ENCODE measurements around the gene MTCL3.

The MTCL3 gene

GRCh38 chr6:127518710-127519468, at the start of gene MTCL3:
Gene MTCL3, minus strand, starts transcription at chr6:127519335.
- no peaks in the 10 kb centered on the region for H3K36me3 ChIP-seq
- intact Hi-C loops (cut with DNase I) = no loop called here
- ATAC-seq (no peak), DNase-seq (peak; percentile 66)
- no peak for TF ChIP-seq CTCF (IDR thresholded peaks at IDR 0.05)
- H3K27ac ChIP-seq = no peak within 1 kb of the TSS
- no peaks in the 10 kb centered on the region for H3K9me3 ChIP-seq
- H3K27me3 ChIP-seq = peaks cover 45% of the 10 kb centered on the region
- H3K4me1 ChIP-seq = peaks cover 5% of the 10 kb centered on the region
- H3K4me3 ChIP-seq = peak within 1 kb of the TSS; percentile 17

DNA sequence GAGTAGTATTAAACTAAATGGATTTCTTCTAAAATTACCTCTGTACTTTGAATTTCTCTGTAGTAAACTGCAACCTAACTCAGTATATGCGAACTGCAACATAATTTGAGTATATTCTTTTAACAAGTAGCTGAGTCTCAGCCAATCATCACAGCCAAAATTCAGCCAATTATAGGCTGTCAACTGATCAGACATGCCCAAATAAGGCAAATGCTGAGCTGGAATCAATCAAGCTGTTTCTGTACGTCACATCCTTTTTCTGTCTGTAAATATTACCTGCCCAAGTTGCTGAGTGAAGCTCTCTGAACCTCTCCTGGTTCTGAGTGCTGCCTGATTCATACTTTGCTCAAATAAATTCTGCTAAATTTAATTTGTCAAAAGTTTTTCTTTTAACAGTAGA, 48.3 kb upstream of the MTCL3 start:
- no peak overlapping the region for H3K4me3 ChIP-seq
- no peaks in the 10 kb centered on the region for H3K27me3 ChIP-seq
- H3K27ac ChIP-seq = no peak overlapping the region
- no peak for TF ChIP-seq CTCF (IDR thresholded peaks at IDR 0.05)
- no peak for DNase-seq
- no peaks in the 10 kb centered on the region for H3K36me3 ChIP-seq
- intact Hi-C loops (cut with DNase I) = no loop called here
- no peak for ATAC-seq
- no peaks in the 10 kb centered on the region for H3K9me3 ChIP-seq
- no peaks in the 10 kb centered on the region for H3K4me1 ChIP-seq

GRCh38 chr6:127566651-127567050, 47.5 kb upstream of the MTCL3 start:
- ATAC-seq (no peak), DNase-seq (no peak)
- intact Hi-C loops (cut with DNase I) = no loop called here
- Histone ChIP-seq H3K36me3 (no peaks in the 10 kb centered on the region), H3K27me3 (no peaks in the 10 kb centered on the region), H3K4me1 (no peaks in the 10 kb centered on the region), H3K4me3 (no peak overlapping the region), H3K9me3 (no peaks in the 10 kb centered on the region), H3K27ac (no peak overlapping the region)
- TF ChIP-seq CTCF (IDR thresholded peaks at IDR 0.05) = no peak

DNA sequence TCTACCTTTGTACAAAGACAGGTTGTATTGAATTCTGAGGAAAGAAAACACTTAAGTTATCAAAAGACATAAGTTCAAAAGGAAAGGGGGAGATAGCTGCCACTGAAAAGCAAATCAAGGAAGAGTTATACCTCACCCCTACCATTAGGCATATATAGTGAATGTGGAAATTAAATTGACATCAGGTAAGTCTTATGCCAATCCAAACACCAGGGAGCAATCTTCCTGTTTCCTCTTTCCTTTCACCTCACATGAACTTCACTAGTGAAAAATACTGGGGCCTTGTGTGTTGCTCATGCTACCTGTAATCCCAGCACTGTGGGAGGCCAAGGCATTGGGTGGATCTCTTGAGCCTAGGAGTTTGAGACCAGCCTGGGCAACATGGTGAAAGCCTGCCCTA, 47.0 kb upstream of the MTCL3 start:
- Histone ChIP-seq H3K4me1 (no peaks in the 10 kb centered on the region), H3K27me3 (no peaks in the 10 kb centered on the region), H3K27ac (no peak overlapping the region), H3K4me3 (no peak overlapping the region), H3K9me3 (no peaks in the 10 kb centered on the region), H3K36me3 (no peaks in the 10 kb centered on the region)
- intact Hi-C loops (cut with DNase I) = no loop called here
- DNase-seq = no peak
- TF ChIP-seq CTCF (IDR thresholded peaks at IDR 0.05) = no peak
- ATAC-seq = no peak

- H3K27ac ChIP-seq = no peak overlapping the region
- no peak for ATAC-seq
- intact Hi-C loops (cut with DNase I) = no loop called here
These were observed 45.6 kb upstream of the MTCL3 start for GRCh38 chr6:127564761-127565160.

More at GRCh38 chr6:127564761-127565160, 45.6 kb upstream of the MTCL3 start:
- Histone ChIP-seq H3K4me3 (no peak overlapping the region), H3K36me3 (no peaks in the 10 kb centered on the region), H3K27me3 (no peaks in the 10 kb centered on the region), H3K4me1 (no peaks in the 10 kb centered on the region), H3K9me3 (no peaks in the 10 kb centered on the region)
- DNase-seq = no peak
- TF ChIP-seq CTCF (IDR thresholded peaks at IDR 0.05) = no peak
